ENCODE data around the gene CD274.
"Not testable (repeated sequence)": the region's sequence is repeated elsewhere in the genome, so short reads cannot be mapped to it uniquely, and the experiment has no call there.

The CD274 gene

GRCh38 chr9:5485378-5486085, 35.2 kb downstream of the CD274 start:
- Histone ChIP-seq H3K27me3 (ENCODE audit: insufficient read depth, low read length) (no peaks in the 10 kb centered on the region), H3K79me2 (ENCODE audit: control insufficient read depth, insufficient read depth, low read length, unreplicated experiment) (no peaks in the 10 kb centered on the region), H3K36me3 (ENCODE audit: insufficient read depth, low read length) (no peaks in the 10 kb centered on the region), H3K27ac (ENCODE audit: low read depth, low read length) (no peak overlapping the region), H2AFZ (ENCODE audit: low read length, unreplicated experiment) (no peak overlapping the region), H3K4me3 (ENCODE audit: low read depth, low read length) (no peak overlapping the region), H3K4me1 (ENCODE audit: control insufficient read depth, insufficient read depth, low read length, unreplicated experiment) (no peaks in the 10 kb centered on the region)

DNA sequence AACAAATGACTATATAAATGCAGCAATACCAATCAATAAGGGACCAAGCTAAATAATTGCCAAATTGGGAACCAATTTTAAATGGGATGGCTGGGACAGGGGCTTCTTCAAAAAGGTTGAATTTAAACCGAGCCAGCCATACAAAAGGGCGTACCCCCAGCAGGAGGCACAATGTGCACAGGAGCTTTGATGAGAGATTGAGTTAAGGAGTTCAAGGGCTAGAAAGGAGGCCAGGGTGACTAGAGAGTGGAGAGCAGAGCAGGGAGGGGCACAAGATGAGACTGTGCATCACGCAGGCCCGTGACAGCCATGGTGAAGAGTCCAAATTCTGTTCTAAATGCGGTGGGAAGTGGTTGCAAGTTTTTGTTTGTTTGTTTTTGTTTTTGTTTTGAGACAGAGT, 36.6 kb downstream of the CD274 start:
- Histone ChIP-seq H3K27ac (ENCODE audit: low read depth, low read length) (no peak overlapping the region), H3K4me1 (ENCODE audit: control insufficient read depth, insufficient read depth, low read length, unreplicated experiment) (no peaks in the 10 kb centered on the region), H3K4me3 (ENCODE audit: low read depth, low read length) (no peak overlapping the region), H3K79me2 (ENCODE audit: control insufficient read depth, insufficient read depth, low read length, unreplicated experiment) (no peaks in the 10 kb centered on the region), H3K36me3 (ENCODE audit: insufficient read depth, low read length) (no peaks in the 10 kb centered on the region), H2AFZ (ENCODE audit: low read length, unreplicated experiment) (no peak overlapping the region), H3K27me3 (ENCODE audit: insufficient read depth, low read length) (no peaks in the 10 kb centered on the region)

- Histone ChIP-seq H3K4me1 (ENCODE audit: control insufficient read depth, insufficient read depth, low read length, unreplicated experiment) (peaks cover 7% of the 10 kb centered on the region), H3K36me3 (ENCODE audit: insufficient read depth, low read length) (no peaks in the 10 kb centered on the region), H2AFZ (ENCODE audit: low read length, unreplicated experiment) (no peak overlapping the region), H3K27me3 (ENCODE audit: insufficient read depth, low read length) (no peaks in the 10 kb centered on the region), H3K27ac (ENCODE audit: low read depth, low read length) (no peak overlapping the region), H3K79me2 (ENCODE audit: control insufficient read depth, insufficient read depth, low read length, unreplicated experiment) (no peaks in the 10 kb centered on the region), H3K4me3 (ENCODE audit: low read depth, low read length) (no peak overlapping the region)
Measured at GRCh38 chr9:5488221-5489008, 38.1 kb downstream of the CD274 start.

DNA sequence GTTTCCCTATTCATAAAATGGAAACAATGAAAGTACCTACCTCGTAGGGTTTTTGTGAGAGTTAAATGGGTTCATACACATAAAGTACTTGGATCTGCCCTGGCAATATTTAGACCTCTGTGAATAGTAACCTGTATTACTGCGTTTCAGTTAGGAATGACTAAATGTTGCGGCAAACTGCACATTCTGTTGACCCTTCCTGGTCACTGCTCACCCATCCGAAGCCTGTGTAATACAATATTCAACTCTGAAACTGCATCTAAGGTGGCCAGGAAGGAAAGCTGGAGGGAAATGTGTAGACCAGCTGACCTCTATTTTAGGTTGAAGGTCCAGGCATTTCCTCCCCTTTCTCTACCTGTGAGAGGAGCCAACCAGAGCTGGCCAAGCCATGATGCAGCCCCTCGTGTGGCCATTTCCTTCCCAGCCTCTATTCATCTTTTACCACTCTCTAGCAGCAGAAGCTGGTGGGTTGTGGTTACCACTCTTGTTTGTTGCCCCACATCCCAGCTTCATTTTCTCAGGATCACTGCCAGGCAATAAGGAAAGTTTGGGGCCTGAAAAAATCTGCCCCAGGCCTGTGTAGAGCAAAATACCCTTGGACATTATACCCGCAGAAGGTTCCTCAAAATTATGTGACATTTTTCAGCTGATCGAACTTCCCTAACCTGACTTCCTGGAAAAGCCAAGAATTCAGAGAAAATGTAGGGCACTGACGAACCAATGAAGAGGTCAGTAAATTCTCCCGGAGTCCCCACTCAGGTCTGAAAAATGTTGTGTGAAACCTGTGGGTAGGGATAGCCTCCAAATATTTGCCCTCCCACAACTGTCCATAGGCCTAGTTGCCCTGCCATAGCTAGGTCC, 39.5 kb downstream of the CD274 start:
- Histone ChIP-seq H3K4me1 (ENCODE audit: control insufficient read depth, insufficient read depth, low read length, unreplicated experiment) (peaks cover 17% of the 10 kb centered on the region), H3K36me3 (ENCODE audit: insufficient read depth, low read length) (no peaks in the 10 kb centered on the region), H3K27ac (ENCODE audit: low read depth, low read length) (no peak overlapping the region), H3K27me3 (ENCODE audit: insufficient read depth, low read length) (no peaks in the 10 kb centered on the region), H3K4me3 (ENCODE audit: low read depth, low read length) (no peak overlapping the region), H3K79me2 (ENCODE audit: control insufficient read depth, insufficient read depth, low read length, unreplicated experiment) (no peaks in the 10 kb centered on the region), H2AFZ (ENCODE audit: low read length, unreplicated experiment) (no peak overlapping the region)

- no peak overlapping the region for H3K4me3 ChIP-seq (ENCODE audit: low read depth, low read length)
- H3K36me3 ChIP-seq (ENCODE audit: insufficient read depth, low read length), result no peaks in the 10 kb centered on the region
- peaks cover 17% of the 10 kb centered on the region for H3K4me1 ChIP-seq (ENCODE audit: control insufficient read depth, insufficient read depth, low read length, unreplicated experiment)
- no peak overlapping the region for H2AFZ ChIP-seq (ENCODE audit: low read length, unreplicated experiment)
- H3K79me2 ChIP-seq (ENCODE audit: control insufficient read depth, insufficient read depth, low read length, unreplicated experiment), result no peaks in the 10 kb centered on the region
- no peaks in the 10 kb centered on the region for H3K27me3 ChIP-seq (ENCODE audit: insufficient read depth, low read length)
- H3K27ac ChIP-seq (ENCODE audit: low read depth, low read length), result peak overlapping the region; percentile 98
Measured at GRCh38 chr9:5492965-5493678, 42.8 kb downstream of the CD274 start.

- H3K27ac ChIP-seq (ENCODE audit: low read depth, low read length), result peak overlapping the region; percentile 98
- no peaks in the 10 kb centered on the region for H3K36me3 ChIP-seq (ENCODE audit: insufficient read depth, low read length)
- peaks cover 17% of the 10 kb centered on the region for H3K4me1 ChIP-seq (ENCODE audit: control insufficient read depth, insufficient read depth, low read length, unreplicated experiment)
- no peaks in the 10 kb centered on the region for H3K27me3 ChIP-seq (ENCODE audit: insufficient read depth, low read length)
- H2AFZ ChIP-seq (ENCODE audit: low read length, unreplicated experiment), result peak overlapping the region; percentile 94
- peak overlapping the region; percentile 56 for H3K4me3 ChIP-seq (ENCODE audit: low read depth, low read length)
- no peaks in the 10 kb centered on the region for H3K79me2 ChIP-seq (ENCODE audit: control insufficient read depth, insufficient read depth, low read length, unreplicated experiment)
Measured at GRCh38 chr9:5493679-5494511, 43.6 kb downstream of the CD274 start.

DNA sequence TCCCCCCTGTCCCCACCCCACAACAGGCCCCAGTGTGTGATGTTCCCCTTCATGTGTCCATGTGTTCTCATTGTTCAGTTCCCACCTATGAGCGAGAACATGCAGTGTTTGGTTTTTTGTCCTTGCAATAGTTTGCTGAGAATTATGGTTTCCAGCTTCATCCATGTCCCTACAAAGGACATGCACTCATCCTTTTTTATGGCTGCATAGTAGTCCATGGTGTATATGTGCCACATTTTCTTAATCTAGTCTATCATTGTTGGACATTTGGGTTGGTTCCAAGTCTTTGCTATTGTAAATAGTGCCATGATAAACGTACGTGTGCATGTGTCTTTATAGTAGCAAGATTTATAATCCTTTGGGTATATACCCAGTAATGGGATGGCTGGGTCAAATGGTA, 44.4 kb downstream of the CD274 start:
- H3K27me3 ChIP-seq (ENCODE audit: insufficient read depth, low read length); H3K27ac ChIP-seq (ENCODE audit: low read depth, low read length); H3K4me3 ChIP-seq (ENCODE audit: low read depth, low read length); H2AFZ ChIP-seq (ENCODE audit: low read length, unreplicated experiment); H3K79me2 ChIP-seq (ENCODE audit: control insufficient read depth, insufficient read depth, low read length, unreplicated experiment); H3K36me3 ChIP-seq (ENCODE audit: insufficient read depth, low read length): not testable (repeated sequence)
- peaks cover 24% of the 10 kb centered on the region for H3K4me1 ChIP-seq (ENCODE audit: control insufficient read depth, insufficient read depth, low read length, unreplicated experiment)

GRCh38 chr9:5499157-5499556, 48.8 kb downstream of the CD274 start:
- Histone ChIP-seq H3K4me3 (ENCODE audit: low read depth, low read length) (no peak overlapping the region), H3K4me1 (ENCODE audit: control insufficient read depth, insufficient read depth, low read length, unreplicated experiment) (peaks cover 28% of the 10 kb centered on the region), H3K79me2 (ENCODE audit: control insufficient read depth, insufficient read depth, low read length, unreplicated experiment) (no peaks in the 10 kb centered on the region), H2AFZ (ENCODE audit: low read length, unreplicated experiment) (no peak overlapping the region), H3K27me3 (ENCODE audit: insufficient read depth, low read length) (no peaks in the 10 kb centered on the region), H3K36me3 (ENCODE audit: insufficient read depth, low read length) (no peaks in the 10 kb centered on the region), H3K27ac (ENCODE audit: low read depth, low read length) (peak overlapping the region; percentile 51; the same call in 1 of the 2 replicates)

DNA sequence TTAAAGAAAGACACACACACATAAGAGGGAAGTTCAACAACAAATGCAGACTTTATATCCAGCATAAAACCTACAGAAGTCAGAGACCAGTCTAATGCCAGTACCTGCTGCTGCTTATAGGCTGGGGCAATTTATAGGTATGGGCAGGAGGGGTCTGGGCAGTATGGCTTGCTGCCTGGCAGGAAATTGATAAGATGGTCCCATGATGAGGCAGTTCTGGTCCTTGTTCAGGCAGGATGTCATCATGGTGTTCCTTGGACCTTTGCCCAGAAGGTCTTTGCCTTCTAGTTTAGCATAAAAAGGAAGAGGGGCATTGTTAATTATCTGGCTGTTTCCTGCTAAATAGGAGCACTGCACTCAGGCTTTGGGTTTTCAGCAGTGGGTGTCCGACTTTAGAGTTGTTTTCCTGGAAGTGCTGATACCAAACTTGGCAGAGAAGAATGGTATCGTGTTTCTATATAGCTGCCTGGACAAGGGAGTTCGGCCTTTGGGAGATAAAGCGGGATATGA, 49.6 kb downstream of the CD274 start:
- no peak overlapping the region for H2AFZ ChIP-seq (ENCODE audit: low read length, unreplicated experiment)
- H3K79me2 ChIP-seq (ENCODE audit: control insufficient read depth, insufficient read depth, low read length, unreplicated experiment), result no peaks in the 10 kb centered on the region
- H3K4me3 ChIP-seq (ENCODE audit: low read depth, low read length), result no peak overlapping the region
- peaks cover 26% of the 10 kb centered on the region for H3K4me1 ChIP-seq (ENCODE audit: control insufficient read depth, insufficient read depth, low read length, unreplicated experiment)
- H3K36me3 ChIP-seq (ENCODE audit: insufficient read depth, low read length), result no peaks in the 10 kb centered on the region; the same call in 1 of the 2 replicates
- peak overlapping the region; percentile 51 for H3K27ac ChIP-seq (ENCODE audit: low read depth, low read length)
- H3K27me3 ChIP-seq (ENCODE audit: insufficient read depth, low read length), result no peaks in the 10 kb centered on the region
